Transverse colon (tissue), 4 donors: Measurements from ENCODE around the gene TRMT44.

ENCODE experiments used
- CTCF ChIP-seq, 5 experiments: fragments of 200-600 bp in 3 of 5; fragments of 450-650 bp in 2 of 5; sonication (generic) in 3 of 5; IDR thresholded peaks; 1 replicate in 2 of 5; 2 replicates in 3 of 5; pipeline ENCODE4 v1.5.1; 2016 to 2017; ENCODE audit warnings: antibody characterized with exemption in 5 of 5, inconsistent platforms in 3 of 5, mild to moderate bottlenecking in 2 of 5, moderate library complexity in 1 of 5
- EP300 ChIP-seq: sonication (generic); formaldehyde crosslinking; IDR thresholded peaks from one replicate; pipeline ENCODE4 v1.6.1; 2017; ENCODE audit warnings: antibody characterized with exemption, low read depth
- POLR2A ChIP-seq: fragments of 450-650 bp; IDR thresholded peaks from one replicate; pipeline ENCODE4 v1.6.1; 2016; ENCODE audit warnings: antibody characterized with exemption, mild to moderate bottlenecking, moderate library complexity
- POLR2AphosphoS5 ChIP-seq, 3 donors: sonication (generic); formaldehyde crosslinking; IDR thresholded peaks; one replicate each; pipeline ENCODE4 v1.6.1; 2016; ENCODE audit warnings: antibody characterized with exemption in 3 of 3

GRCh38 chr4:8503801-8504200 lies 63.2 kb downstream of the TRMT44 start:
- no peak for TF ChIP-seq EP300
- no peak for TF ChIP-seq POLR2AphosphoS5 (IDR thresholded peaks at IDR 0.05)
- no peak for TF ChIP-seq CTCF (IDR thresholded peaks at IDR 0.05)
- no peak for TF ChIP-seq POLR2A
